GM19455 (cell line): ENCODE measurements around the gene EPAS1.

Experiments
- ATAC-seq: cut with Tn5 transposase; IDR thresholded peaks from one replicate; pipeline ENCODE4 v1.9.1; 2021; ENCODE audit not compliant: unreplicated experiment

The EPAS1 gene

GRCh38 chr2:46319711-46320110, 22.5 kb downstream of the EPAS1 start:
- no peak for ATAC-seq

GRCh38 chr2:46320141-46320567, 22.9 kb downstream of the EPAS1 start:
- no peak for ATAC-seq

GRCh38 chr2:46323730-46324129, 26.5 kb downstream of the EPAS1 start:
- ATAC-seq: no peak

GRCh38 chr2:46325182-46325928, 28.1 kb downstream of the EPAS1 start:
- ATAC-seq: no peak

GRCh38 chr2:46326231-46326980, 29.2 kb downstream of the EPAS1 start:
- no peak for ATAC-seq

- no peak for ATAC-seq
Observed at GRCh38 chr2:46327627-46328026, 30.4 kb downstream of the EPAS1 start.

- no peak for ATAC-seq
Observed at GRCh38 chr2:46328291-46328690, 31.1 kb downstream of the EPAS1 start.

- ATAC-seq: no peak
Observed at GRCh38 chr2:46328829-46329228, 31.6 kb downstream of the EPAS1 start.

GRCh38 chr2:46329340-46329739, 32.1 kb downstream of the EPAS1 start:
- no peak for ATAC-seq

GRCh38 chr2:46329803-46330775, 32.9 kb downstream of the EPAS1 start:
- no peak for ATAC-seq

GRCh38 chr2:46331109-46331766, 34.0 kb downstream of the EPAS1 start:
- no peak for ATAC-seq

GRCh38 chr2:46332686-46333281, 35.6 kb downstream of the EPAS1 start:
- no peak for ATAC-seq

GRCh38 chr2:46333912-46334311, 36.7 kb downstream of the EPAS1 start:
- ATAC-seq: no peak

GRCh38 chr2:46334389-46335271, 37.4 kb downstream of the EPAS1 start:
- no peak for ATAC-seq

- no peak for ATAC-seq
Observed at GRCh38 chr2:46335391-46336282, 38.4 kb downstream of the EPAS1 start.

GRCh38 chr2:46336283-46336959, 39.2 kb downstream of the EPAS1 start:
- no peak for ATAC-seq

- ATAC-seq: no peak
Observed at GRCh38 chr2:46337208-46337994, 40.2 kb downstream of the EPAS1 start.
